NCI-H2196 (cell line): Measurements from ENCODE around the gene ASB1.

ENCODE experiments used
- DNase-seq: peaks from one replicate; lab custom pipeline; 2025; ENCODE audit not compliant: unreplicated experiment; lab: John Stamatoyannopoulos, UW

Gene ASB1, protein sequence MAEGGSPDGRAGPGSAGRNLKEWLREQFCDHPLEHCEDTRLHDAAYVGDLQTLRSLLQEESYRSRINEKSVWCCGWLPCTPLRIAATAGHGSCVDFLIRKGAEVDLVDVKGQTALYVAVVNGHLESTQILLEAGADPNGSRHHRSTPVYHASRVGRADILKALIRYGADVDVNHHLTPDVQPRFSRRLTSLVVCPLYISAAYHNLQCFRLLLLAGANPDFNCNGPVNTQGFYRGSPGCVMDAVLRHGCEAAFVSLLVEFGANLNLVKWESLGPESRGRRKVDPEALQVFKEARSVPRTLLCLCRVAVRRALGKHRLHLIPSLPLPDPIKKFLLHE

DNA sequence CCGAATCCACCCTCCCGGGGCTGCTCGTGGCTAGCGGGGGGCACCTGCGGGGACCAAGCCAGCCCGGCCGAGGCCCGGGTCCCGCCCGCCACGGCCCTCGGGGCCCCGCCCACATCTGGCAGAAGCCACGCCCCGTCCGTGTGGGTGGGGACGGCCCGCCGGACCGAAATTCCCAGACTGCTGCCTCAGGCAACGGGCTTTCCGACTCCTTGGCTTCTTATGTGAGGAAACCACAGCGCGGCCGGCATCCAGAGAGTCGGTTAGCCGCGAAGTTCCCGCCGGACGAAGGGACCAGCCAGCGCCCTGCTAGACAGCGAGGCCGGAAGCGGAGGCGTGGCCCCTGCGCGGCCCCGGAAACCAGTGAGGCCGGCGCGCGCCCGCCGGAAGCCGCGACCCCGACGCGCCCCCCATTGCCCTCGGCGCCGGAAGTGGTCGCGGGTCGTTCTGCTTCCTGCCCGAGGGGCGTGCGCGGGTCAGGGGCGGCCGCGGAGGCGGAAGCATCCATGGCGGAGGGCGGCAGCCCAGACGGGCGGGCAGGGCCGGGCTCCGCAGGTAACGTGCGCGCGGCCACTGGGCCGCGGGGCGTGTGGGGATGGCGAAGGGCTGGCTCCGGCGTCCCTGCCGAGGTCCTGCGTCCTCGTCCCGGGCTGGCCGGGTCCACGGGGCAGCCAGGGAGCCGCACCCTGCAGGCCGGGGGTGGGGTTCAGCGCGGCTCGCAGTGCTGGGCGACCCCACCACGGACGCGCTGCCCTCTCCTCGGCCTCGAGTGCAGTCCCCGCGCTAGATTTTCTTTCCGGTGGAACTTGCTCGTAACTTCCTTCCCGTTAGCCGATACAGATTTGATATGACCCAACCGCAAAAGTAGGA is at the start of gene ASB1:
TSS of gene ASB1 (plus strand) at position 360 of the 867 bp plus-strand sequence. CDS start at position 504, 144 bp downstream.
- DNase-seq = peak; percentile 75

DNA sequence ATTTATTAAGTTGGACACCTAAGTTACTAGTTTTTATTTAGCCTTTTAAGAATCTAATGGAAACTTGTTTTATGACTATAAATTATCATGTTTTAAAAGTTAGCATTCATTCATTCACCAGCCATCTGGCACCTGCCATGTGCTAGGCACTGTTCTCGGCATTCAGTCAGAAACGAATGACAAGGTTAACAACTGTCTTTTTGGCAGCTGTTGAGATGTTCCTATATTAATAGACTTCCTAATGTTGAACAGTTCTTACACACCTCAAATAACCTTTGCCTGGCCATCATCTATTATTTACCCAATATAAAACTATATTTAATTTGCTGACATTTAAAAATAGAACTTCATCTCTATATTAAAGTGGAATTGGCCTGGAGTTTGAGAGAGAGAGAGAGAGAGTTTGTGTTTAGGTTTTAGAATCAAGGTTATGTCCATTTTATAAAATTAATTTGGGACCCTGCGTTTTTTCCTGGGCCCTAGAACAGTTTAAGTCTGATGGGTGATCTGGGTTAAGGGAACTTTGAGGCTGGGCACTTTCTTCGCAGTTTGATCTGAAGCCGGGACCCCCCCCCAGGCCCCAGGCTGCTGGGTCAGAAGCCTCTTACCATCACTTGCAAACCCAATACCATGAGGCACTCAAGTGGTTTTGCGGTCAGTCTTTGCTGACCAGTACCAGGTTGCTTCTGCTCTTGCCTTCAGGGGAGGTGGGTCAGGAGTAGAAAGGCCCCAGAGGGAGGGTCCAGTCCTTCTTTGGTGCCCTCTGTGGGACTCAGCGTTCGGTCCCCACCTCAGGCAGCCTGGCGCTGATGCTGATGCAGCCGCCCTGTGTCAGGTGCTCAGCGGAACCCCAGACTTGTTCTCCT is 48.3 kb upstream of the ASB1 start:
- DNase-seq = no peak

DNA sequence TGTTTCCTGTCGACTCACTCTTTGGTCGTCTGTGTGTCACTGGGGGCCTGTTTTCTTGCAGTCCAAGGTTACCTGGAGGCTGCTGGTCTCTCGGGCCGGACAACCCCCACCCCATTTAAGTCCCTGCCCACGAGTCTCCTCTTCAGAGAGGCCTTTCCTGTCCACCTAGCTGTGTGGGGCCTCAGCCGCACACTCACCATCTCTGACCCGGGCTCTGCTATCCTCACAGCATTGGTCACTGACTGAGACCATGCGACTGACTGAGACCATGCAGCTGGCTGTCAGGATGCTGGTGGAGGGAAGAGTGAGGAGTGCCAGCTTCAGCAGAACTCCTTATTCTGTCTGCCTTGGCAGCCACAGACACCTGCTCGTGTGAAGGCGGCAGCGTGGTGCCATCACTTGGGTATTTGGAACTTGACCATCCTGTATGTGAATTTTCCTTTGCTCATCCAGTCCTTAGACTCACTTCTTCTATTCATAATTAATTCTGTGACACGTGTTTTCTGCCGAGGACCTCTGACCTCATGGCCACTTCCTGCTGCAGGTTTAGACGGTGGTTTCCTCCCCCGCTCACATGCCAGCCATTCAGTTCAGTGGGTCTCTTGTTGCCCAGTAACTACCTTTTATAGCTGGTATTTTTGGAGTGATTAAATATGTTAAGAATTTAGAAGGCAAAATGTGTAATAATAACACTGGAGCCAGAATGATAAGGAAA is 47.5 kb upstream of the ASB1 start:
- peak; percentile 31 for DNase-seq

GRCh38 chr2:238380336-238380735 is 46.4 kb upstream of the ASB1 start:
- DNase-seq = no peak

GRCh38 chr2:238380785-238381184 is 45.9 kb upstream of the ASB1 start:
- DNase-seq = peak; percentile 39

DNA sequence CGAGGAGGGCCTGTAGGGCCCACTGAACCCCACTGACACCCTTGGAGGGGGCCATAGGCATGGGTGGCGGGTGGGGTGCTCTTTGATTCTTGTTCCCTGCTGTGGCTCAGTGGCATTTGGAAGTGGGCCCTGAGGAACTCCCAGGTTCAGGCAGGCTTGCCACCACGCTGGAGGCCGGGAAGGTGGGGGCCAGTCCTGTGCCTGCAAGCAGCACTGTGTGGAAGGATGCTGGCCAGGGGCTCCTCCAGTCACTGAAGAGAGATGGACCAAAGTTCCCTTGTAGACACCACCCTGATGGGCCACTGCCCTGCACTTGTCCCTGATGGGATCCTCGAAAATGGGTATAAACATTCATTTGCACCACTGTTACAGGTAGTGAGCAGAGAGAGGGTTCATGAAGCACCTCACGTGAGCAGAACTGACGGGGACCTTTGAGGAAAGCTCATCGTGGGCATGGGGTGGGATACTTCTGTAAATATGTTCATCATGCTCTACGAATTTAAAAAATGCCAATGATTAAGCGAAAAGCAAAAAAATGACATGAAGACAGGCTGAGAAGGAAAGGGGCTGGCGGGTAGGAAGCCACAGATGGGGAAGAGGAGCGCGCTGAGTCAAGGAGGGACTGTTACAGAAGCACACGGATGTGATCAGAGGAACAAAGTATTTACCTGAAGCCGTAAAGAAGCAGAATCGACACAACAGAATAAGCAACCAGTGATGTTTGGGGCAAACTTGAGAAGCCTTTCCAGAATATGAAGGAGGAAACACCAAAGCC is 45.2 kb upstream of the ASB1 start:
- no peak for DNase-seq

DNA sequence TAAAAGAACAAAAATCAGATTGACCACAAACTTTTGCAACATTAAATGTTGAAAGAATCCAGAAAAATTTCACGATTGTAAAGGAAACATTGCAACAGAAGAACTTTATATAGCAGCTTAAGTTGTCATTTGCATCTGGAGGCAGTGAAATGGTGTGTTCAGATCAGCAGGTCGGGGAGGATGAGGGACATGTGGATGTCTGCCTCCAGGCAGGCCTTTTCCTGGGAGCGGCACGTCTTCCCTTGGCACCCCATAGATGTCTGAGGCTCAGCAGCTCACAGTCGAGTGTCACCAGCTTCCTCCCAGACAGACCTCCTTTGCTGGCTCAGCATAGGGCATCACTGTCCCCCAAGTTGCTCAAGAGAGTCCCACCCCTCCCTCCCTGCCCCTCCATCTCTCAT is 44.3 kb upstream of the ASB1 start:
- DNase-seq = no peak

DNA sequence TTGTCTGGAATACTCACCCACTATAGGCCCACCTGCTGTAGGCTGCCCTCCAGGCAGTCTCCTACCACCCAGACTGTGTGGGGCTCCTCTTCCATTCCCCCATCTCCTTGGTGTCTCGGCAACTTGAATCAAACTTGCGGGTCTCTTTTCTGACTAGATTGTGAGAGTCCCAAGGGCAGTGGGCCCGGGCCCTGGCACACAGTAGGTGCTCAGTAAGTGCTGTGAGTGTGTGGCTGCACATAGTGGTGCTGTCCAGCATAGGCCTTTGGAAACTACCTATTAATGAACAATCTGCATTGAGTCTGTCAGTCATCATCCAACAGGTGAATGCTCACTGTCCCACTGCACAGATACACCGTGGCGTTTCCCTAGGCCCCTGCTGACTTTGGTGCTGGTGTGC is 43.6 kb upstream of the ASB1 start:
- no peak for DNase-seq

GRCh38 chr2:238383743-238384380 is 42.9 kb upstream of the ASB1 start:
- no peak for DNase-seq

GRCh38 chr2:238387332-238387731 is 39.4 kb upstream of the ASB1 start:
- DNase-seq = no peak

DNA sequence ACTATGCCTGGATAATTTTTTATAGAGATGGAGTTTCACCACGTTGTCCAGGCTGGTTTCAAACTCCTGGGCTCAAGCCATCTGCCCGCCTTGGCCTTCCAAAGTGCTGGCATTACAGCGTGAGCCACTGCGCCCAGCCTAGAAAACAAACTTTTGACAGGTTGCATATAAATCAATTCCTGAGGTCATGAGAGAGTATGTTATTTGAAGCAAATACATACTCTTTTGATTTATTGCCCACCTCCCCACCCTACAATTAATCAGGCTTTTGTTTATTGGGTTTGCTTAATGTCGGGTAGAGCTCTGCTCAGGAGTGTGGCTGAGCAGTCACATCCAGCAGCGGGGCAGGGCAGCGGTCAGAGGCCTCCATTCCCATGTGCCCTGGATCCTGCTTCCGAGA is 37.9 kb upstream of the ASB1 start:
- no peak for DNase-seq

DNA sequence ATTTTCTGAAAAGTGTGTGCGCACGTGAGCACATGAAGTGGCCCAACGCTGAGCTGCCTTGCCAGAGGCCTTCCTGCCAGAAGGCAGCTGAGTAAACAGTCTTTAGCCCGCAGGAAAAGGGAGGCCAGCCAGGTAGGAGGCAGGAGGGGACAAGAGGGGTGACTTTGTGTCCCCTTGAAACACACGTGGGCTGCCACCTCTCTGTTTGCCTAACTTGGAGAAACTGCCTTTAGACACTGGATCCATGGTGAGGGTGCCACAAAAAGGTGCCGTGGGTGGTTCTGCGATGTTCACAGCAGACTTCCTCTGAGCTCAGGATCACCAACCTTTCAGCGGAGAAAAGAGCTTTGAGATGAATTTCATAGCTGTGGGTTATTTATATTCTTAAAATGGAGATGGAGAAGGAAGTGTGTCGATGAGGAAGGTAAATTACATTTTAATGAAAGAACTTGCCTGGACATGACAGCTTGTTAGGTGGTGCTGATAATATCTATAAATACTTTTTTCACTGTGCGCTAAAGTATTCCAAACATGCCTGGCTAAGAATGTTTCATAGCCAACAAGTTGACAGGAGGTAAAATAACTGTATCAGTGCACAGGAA is 36.6 kb upstream of the ASB1 start:
- DNase-seq = peak; percentile 86

GRCh38 chr2:238391042-238391689 is 35.6 kb upstream of the ASB1 start:
- no peak for DNase-seq

DNA sequence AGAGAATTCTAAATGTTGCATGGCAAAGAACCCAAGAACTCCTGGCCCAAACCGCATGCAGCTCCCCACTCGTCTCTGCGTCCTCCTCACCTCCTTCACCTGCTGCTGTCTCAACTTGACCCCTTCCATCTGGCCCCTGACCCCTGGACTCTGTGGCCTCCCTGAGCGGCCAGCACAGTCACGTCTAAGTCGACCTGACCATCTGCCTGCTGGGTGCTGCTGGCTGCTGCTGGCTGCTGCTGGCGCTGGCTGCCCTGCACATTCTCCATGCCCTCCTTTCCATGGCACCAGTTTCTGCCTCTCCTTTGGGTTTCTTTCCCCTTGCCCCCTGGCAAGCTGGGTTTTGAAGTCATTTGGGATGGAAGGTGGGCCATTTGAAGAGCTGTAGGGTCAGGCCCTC is 30.1 kb upstream of the ASB1 start:
- no peak for DNase-seq

DNA sequence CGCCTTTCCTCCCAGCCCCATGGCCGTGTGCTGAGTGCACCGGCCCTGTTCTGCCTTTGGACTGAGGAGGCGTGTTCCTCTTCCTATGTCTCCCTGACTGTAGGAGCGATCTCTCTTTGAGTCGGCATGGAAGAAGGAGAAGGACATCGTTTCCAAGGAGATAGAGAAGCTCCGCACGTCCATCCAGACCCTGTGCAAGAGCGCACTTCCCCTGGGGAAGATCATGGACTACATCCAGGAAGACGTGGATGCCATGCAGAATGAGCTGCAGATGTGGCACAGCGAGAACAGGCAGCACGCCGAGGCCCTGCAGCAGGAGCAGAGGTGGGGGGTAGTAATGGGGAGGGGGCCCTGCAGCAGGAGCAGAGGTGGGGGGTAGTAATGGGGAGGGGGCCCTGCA is 29.4 kb upstream of the ASB1 start:
- no peak for DNase-seq

GRCh38 chr2:238398577-238398976 is 28.1 kb upstream of the ASB1 start:
- DNase-seq = no peak

DNA sequence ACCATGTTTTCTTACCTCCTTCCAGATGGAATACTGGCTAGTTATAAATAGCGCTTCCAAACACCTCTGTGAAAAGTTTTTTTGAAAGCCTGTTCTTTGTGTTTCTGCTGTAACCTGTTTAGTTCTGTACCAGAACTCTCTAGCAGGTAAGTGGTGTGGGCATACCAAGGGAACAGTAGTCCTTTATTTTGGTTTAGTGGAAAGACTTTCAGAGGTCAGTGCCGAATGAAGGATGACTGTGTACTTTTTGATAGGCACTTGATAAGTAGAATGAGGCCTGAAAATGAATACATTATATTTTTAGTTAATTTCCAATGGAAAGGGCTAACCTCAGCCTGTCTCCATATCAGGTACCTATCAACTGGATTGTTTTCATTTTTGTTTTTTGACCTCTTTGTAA is 27.6 kb upstream of the ASB1 start:
- DNase-seq = no peak

- DNase-seq = no peak
Observed at GRCh38 chr2:238401551-238401950, 25.2 kb upstream of the ASB1 start.
